ENCODE measurements around the gene PRADC1.

The PRADC1 gene

GRCh38 chr2:73258913-73259215 lies 25.8 kb upstream of the PRADC1 start:
- no peak for DNase-seq (ENCODE audit: low read depth in 2 of 2)

DNA sequence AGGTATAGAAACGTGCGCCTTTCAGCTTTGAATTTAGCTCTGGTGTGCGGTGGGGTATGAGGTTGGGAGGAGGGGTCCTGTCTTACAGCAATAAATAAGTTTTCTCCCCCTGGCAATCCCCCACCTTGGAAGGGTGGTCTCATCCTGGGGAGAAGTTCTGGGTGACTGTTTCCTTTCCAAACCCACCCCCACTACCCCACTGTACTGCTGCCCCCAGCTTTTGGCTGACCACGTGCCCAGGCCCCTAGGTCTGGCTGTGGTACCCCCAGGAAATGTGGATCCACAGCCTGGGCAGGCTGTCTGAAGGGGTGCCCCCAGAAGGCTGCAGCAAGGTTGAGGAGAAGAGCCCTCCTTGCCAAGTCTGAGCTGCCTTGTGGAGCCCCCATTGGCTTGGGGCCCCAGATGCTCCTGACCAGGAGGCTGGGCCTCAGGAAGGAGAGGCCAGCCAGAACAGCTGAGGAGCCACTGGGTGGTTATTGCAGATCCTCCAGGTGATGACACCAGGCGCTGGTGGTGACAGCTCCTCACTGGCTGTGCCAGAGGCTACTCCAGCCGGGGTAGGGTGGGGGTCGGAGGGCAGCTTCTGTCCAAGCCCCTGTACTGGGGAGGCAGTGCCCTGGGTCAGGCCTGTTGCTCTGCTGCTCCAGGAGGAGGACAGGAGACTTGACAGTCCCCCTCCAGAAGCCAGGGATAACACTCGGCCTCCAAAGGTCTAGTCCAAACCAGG lies 25.3 kb upstream of the PRADC1 start:
- no peak for DNase-seq (ENCODE audit: low read depth in 2 of 2)

DNA sequence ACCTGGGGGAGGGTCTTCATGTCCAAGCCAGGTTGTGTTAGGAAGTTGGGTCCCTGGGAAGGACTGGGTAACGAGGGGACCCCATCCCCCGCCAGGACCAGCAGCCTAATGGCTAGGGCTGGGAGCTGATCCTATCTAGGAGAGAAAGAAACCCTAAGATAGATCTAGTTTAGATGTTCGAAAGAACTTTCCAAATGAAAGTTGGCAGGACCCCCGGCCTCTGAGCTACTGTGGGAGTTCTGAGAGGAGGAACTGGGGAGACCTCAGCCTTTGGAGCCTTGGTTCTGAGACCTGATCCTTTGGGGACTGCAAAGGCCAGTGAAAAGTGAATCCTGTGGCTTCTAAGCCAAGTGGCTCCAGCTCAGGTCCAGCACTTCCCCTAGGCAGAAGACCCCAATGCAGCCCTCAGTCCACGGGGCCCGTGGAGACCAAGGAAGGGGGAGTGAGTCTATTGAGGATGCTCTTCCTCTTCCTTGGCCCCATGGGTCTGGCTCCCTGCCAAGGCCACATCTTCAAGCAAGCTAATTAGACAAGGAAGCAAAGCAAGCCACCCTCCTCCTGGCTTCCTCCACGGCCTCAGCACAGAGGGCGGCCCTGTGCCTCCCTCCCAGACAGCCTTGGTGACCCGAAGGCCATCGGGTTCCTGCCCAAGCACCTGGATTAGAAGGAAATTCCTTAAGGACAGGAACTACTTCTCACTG lies 24.5 kb upstream of the PRADC1 start:
- no peak for DNase-seq (ENCODE audit: low read depth in 2 of 2)

DNA sequence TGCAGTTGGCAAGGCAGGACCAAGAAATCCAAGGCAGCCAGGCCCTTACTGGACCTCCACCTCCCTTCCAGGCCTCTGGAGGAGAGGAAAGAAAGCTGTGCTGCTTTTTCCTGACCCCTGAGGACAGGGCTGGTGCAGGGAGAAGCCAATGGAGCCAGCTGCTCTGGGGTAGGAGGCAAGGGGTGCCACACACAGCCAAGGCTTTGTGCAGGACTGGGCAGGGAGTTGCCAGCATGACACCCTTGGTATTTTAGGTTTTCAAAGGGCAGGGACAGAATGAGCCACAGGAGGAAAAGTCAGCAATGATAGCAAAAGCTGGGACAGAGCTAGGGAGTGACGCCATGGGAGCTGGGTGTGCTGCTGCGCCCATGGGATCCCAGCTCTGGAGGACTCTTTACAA lies 24.0 kb upstream of the PRADC1 start:
- no peak for DNase-seq (ENCODE audit: low read depth in 2 of 2)

- DNase-seq (ENCODE audit: low read depth in 2 of 2): no peak
Observed at GRCh38 chr2:73256618-73256922, 23.5 kb upstream of the PRADC1 start.

DNA sequence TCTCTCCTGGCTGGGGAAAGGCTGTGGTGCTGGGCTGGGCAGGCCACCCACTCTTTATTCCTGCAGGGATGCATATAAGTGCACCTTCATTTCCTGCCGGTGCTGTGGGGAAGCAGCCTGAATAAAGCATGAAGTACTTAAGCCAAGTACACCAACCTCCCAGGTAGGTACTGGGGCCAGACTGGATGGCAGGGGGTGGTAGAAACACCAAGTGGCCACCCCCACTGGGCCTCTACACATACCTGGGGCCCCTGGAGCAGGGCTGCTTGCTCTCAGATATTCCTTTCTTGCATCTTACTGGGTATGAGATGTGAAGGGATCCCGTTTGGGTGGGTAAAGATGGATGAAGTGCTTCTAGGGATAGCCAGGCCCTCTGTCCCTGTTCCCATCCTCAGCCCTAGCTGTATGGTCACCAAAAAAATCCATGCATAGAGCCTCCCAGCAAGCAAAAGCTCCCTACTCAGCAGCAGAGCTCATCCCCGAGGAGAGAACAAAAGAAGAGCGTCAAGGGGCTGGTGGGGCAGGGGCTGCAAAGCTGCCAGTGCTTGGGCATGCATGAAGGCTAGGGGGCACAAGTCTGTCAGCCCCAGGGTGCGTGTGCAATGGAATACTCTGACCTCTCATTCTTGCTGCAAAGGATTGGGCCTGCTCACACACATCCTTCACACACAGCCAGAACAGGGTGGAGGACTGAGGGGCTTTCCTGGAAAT lies 23.0 kb upstream of the PRADC1 start:
- DNase-seq (ENCODE audit: low read depth in 2 of 2): no peak

DNA sequence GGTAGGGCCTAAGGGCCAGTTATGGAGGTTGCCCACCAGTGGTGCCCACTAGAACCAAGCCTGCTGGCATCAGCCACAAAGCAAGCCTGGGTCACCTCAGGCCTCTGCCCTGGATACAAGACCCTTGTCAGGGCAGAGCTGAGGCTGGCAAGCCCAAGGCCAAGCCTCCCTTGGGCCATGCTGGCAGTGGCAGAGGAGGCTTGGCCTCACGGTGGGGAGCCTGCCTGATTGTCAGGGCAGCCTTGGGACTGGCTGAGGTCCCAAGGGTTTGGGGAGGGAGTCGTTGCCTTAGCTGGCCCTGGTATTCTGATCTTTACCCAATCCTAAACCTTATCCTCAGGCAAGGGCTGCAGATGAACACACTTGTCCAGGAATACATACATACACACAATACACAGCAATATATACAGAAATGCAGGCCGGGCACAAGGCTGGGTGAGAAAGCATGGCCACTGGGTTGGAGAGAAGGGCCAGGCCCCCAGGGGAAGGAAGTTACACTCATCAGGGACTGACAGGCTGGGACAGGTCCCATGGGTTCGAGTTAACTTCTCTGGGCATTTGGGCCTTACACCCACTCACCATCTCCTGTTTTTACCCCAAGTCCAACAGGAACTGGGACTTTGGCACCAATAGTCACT lies 22.1 kb upstream of the PRADC1 start:
- no peak for DNase-seq (ENCODE audit: low read depth in 2 of 2)

DNA sequence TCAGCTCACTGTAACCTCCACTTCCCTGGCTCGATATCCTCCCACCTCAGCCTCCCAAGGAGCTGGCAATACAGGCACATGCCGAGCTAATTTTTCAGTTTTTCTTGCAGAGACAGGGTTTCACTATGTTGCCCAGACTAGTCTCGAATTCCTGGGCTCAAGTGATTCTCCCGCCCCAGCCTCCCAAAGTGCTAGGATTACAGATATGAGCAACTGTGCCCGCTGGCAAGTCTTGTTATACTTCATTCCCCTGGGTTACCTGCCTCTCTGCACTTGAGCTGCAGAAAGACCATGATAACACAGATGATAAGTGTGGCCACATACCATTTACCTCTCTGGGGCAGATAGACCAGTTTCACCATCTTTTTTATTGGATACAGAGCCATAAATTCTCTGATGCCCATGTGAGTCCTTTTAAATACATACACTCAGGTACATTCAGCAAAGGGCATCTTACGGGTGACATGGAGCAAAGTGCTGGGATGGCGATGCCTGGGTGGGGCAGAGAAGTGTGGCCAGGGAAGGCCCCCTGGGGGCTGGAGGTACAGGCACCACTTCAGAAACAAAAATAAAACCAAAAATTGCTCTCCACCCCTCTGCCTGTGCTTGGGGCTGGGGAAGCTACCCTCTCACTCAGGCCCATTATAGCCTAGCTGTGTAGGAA lies 21.4 kb upstream of the PRADC1 start:
- DNase-seq (ENCODE audit: low read depth in 2 of 2): no peak

- no peak for DNase-seq (ENCODE audit: low read depth in 2 of 2)
Observed at GRCh38 chr2:73253901-73254300, 20.9 kb upstream of the PRADC1 start.

GRCh38 chr2:73253400-73253799 lies 20.4 kb upstream of the PRADC1 start:
- no peak for DNase-seq (ENCODE audit: low read depth in 2 of 2)

DNA sequence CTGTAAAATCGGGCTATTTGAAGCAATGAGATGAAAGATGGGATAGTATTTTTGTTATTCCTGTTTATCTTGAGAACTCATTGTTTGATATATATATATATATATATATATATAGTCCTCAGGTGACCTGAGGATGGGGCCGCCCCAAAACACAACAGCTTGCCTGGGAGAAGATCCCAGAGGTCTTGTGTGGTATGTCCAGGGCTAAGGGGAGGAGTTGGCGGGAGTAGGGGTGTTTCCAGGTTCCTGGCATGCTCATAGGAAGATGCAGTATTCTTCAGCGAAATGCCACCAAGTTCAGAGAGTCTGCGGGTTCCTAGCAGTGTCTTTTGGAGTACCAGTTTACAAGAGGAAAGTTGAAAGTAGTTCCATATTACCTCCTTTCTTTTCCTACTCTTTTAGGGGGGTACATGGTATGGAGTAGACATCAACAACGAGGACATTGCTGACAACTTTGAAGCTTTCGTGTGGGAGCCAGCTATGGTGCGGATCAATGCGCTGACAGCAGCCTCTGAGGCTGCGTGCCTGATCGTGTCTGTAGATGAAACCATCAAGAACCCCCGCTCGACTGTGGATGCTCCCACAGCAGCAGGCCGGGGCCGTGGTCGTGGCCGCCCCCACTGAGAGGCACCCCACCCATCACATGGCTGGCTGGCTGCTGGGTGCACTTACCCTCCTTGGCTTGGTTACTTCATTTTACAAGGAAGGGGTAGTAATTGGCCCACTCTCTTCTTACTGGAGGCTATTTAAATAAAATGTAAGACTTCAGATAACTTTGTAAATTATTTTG lies 19.4 kb upstream of the PRADC1 start:
- DNase-seq (ENCODE audit: low read depth in 2 of 2): no peak

DNA sequence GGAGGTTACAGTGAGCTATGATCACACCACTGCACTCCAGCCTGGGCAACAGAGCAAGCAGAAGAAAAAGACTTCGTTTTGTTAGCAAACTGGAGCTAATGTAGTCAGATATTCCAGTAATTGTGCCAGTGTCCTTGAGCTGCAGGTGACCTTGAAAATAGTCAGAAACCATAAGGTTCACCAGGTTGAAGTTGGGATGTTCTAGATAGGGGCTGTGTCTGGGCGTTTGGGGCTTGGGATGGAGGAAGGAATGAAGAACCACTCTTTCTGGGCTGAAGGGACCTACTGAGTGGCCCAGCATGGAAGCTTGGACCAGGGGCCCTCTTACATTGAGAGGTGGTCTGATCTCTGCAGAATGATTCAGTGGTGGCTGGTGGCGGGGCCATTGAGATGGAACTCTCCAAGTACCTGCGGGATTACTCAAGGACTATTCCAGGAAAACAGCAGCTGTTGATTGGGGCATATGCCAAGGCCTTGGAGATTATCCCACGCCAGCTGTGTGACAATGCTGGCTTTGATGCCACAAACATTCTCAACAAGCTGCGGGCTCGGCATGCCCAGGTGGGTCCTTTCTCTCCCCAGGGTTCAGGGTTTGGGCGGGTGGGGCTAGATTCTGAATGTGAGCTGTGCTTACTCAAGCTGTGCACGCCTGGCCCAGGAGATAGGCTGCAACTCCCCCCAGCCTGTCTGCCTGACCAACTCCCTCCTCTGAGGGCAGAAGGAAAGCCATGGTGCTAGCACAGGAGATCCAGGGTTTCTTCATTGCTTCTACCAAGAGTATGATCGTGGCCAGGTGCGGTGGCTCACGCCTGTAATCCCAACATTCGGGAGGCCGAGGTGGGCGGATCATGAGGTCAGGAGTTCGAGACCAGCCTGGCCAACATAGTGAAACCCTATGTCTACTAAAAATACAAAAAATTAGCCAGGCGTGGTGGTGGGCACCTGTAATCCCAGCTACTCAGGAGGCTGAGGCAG lies 18.1 kb upstream of the PRADC1 start:
- DNase-seq (ENCODE audit: low read depth in 2 of 2): no peak

DNA sequence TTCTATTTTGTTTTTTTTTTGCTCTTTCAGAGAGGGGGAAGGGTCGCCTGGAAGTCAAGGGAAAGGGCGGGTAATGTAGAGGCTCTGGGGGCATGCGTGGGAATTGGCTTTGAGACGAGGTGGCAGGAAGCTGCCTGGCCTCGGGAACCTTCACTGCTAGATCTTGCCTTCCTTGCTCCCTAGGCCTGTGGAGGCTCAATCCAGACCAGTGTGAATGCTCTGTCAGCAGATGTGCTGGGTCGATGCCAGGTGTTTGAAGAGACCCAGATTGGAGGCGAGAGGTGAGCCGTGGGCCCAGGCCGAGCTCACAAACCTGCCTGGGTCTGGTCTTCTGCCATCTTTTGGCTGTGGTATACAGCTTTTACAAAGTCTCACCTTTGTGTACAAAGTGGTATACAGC lies 16.6 kb upstream of the PRADC1 start:
- DNase-seq (ENCODE audit: low read depth in 2 of 2): no peak

GRCh38 chr2:73246850-73247249 lies 13.8 kb upstream of the PRADC1 start:
- DNase-seq (ENCODE audit: low read depth in 2 of 2): no peak

DNA sequence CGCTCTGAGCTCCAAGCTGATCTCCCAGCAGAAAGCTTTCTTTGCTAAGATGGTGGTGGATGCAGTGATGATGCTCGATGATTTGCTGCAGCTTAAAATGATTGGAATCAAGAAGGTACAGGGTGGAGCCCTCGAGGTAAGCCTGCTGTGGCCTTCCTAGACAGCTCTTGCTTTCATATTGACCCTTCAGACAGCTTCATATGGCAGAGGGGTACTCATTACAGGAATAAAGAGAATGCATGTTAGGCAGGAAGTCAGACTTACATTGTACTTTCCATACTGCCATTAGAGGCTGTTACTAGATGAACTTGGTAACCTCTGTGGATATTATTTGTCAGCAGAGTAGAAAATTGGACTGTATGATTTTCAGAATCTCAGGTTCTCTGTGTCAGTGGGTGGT lies 11.5 kb upstream of the PRADC1 start:
- no peak for DNase-seq (ENCODE audit: low read depth in 2 of 2)

GRCh38 chr2:73243884-73244570 lies 11.0 kb upstream of the PRADC1 start:
- no peak for DNase-seq (ENCODE audit: low read depth in 2 of 2)

- DNase-seq (ENCODE audit: low read depth in 2 of 2): no peak
Observed at GRCh38 chr2:73239776-73240175, 6.7 kb upstream of the PRADC1 start.

- DNase-seq (ENCODE audit: low read depth in 2 of 2): no peak
Observed at GRCh38 chr2:73238976-73239375, 5.9 kb upstream of the PRADC1 start.

DNA sequence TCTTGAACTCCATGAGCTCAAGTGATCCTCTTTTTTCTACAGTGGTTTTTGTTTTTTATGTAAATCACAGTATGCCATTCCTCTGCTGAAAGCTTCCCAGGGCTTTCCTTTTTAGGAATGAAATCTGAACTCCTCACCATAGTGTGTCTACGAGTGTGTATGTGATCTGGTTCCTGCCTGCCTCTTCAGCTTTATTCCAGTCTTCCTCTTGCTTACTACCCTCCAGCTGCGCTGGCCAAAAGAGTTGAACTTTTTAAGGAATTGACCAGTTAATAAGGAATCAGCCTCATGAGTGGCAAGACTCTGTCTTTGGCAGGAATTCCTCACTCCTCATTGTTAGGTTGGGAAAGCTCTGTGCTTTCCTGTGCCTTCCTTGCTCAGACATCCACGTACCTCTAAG lies 5.1 kb upstream of the PRADC1 start:
- no peak for DNase-seq (ENCODE audit: low read depth in 2 of 2)

GRCh38 chr2:73237168-73237567 lies 4.1 kb upstream of the PRADC1 start:
- DNase-seq (ENCODE audit: low read depth in 2 of 2): no peak
